22Rv1 (cell line): Measurements from ENCODE around the gene GSDMA.

Experiments
- ZFX ChIP-seq: fragments of 450-650 bp; IDR thresholded peaks from 2 replicates; pipeline ENCODE4 v1.6.1; 2017; ENCODE audit warnings: antibody characterized with exemption, borderline replicate concordance
- TF ChIP-seq, protein P1 (sequence below): fragments of 450-650 bp; IDR thresholded peaks from 2 replicates; pipeline ENCODE4 v1.5.1; 2017; ENCODE audit warnings: mild to moderate bottlenecking

- TF ChIP-seq, protein P1, sequence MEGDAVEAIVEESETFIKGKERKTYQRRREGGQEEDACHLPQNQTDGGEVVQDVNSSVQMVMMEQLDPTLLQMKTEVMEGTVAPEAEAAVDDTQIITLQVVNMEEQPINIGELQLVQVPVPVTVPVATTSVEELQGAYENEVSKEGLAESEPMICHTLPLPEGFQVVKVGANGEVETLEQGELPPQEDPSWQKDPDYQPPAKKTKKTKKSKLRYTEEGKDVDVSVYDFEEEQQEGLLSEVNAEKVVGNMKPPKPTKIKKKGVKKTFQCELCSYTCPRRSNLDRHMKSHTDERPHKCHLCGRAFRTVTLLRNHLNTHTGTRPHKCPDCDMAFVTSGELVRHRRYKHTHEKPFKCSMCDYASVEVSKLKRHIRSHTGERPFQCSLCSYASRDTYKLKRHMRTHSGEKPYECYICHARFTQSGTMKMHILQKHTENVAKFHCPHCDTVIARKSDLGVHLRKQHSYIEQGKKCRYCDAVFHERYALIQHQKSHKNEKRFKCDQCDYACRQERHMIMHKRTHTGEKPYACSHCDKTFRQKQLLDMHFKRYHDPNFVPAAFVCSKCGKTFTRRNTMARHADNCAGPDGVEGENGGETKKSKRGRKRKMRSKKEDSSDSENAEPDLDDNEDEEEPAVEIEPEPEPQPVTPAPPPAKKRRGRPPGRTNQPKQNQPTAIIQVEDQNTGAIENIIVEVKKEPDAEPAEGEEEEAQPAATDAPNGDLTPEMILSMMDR, result no peak
- TF ChIP-seq ZFX, result no peak
Observed at GRCh38 chr17:39913989-39914388, 48.8 kb upstream of the GSDMA start.
